Measurements from ENCODE around the gene TRIM32. TPM values are rescaled to one million over a fixed set of nuclear protein-coding genes. Genes with fewer than 3 reads are reported as not detected.

TRIM32 gene
- total and polyA plus RNA-seq, 2 of the 13 experiments (the other 11 are each of a cell fraction or from before 2014, with no cell fraction given) = 6.5 to 7.7 TPM

- TF ChIP-seq, protein P1, sequence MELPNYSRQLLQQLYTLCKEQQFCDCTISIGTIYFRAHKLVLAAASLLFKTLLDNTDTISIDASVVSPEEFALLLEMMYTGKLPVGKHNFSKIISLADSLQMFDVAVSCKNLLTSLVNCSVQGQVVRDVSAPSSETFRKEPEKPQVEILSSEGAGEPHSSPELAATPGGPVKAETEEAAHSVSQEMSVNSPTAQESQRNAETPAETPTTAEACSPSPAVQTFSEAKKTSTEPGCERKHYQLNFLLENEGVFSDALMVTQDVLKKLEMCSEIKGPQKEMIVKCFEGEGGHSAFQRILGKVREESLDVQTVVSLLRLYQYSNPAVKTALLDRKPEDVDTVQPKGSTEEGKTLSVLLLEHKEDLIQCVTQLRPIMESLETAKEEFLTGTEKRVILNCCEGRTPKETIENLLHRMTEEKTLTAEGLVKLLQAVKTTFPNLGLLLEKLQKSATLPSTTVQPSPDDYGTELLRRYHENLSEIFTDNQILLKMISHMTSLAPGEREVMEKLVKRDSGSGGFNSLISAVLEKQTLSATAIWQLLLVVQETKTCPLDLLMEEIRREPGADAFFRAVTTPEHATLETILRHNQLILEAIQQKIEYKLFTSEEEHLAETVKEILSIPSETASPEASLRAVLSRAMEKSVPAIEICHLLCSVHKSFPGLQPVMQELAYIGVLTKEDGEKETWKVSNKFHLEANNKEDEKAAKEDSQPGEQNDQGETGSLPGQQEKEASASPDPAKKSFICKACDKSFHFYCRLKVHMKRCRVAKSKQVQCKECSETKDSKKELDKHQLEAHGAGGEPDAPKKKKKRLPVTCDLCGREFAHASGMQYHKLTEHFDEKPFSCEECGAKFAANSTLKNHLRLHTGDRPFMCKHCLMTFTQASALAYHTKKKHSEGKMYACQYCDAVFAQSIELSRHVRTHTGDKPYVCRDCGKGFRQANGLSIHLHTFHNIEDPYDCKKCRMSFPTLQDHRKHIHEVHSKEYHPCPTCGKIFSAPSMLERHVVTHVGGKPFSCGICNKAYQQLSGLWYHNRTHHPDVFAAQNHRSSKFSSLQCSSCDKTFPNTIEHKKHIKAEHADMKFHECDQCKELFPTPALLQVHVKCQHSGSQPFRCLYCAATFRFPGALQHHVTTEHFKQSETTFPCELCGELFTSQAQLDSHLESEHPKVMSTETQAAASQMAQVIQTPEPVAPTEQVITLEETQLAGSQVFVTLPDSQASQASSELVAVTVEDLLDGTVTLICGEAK (IDR thresholded peaks at IDR 0.05) = no peak
- TF ChIP-seq, protein P1 (CRISPR knock-in tag; IDR thresholded peaks at IDR 0.05) = no peak
- no peak for TF ChIP-seq MYC (CRISPR knock-in tag; IDR thresholded peaks at IDR 0.05; ENCODE audit: borderline replicate concordance)
- TF ChIP-seq PCBP1 (IDR thresholded peaks at IDR 0.05; ENCODE audit: borderline replicate concordance, low read depth, low read length) = no peak
Measured at GRCh38 chr9:116724123-116724522, 37.0 kb downstream of the TRIM32 start (continued).

GRCh38 chr9:116726602-116727001 lies 39.5 kb downstream of the TRIM32 start:
- no TSS peak for BruUV-seq (replicated peaks)
- ChIA-PET CTCF (ENCODE audit: low intra/inter-chr PET ratio, low total read pairs) (no interaction called here), POLR2A (no interaction called here)
- Histone ChIP-seq H3K9ac (ENCODE audit: insufficient read depth, low read depth, low read length) (no peak overlapping the region), H3K4me3 (replicated peaks in 1 of 3; ENCODE audit: insufficient read depth in 1 of 3, low read depth in 2 of 3, low read length in 3 of 3) (no peak overlapping the region), H3K79me2 (ENCODE audit: insufficient read depth, low read length) (no peaks in the 10 kb centered on the region), H3K27me3 (ENCODE audit: control insufficient read depth in 1 of 2, insufficient read depth in 2 of 2, low read length in 2 of 2) (no peaks in the 10 kb centered on the region), H2AFZ (ENCODE audit: low read length) (no peak overlapping the region), H3K9me3 (ENCODE audit: low read length) (no peaks in the 10 kb centered on the region), H3K36me3 (replicated peaks in 1 of 2; ENCODE audit: control insufficient read depth in 1 of 2, insufficient read depth in 2 of 2, low read length in 2 of 2) (no peaks in the 10 kb centered on the region), H3K4me2 (ENCODE audit: low read depth, low read length) (no peak overlapping the region), H3K4me1 (ENCODE audit: insufficient read depth, low read length) (no peaks in the 10 kb centered on the region), H4K20me1 (ENCODE audit: insufficient read depth, low read length) (no peaks in the 10 kb centered on the region), H3K27ac (ENCODE audit: extremely low read length, insufficient read depth, low read length) (no peak overlapping the region)
- ATAC-seq = no peak
- in situ Hi-C loops (cut with HindIII; ENCODE audit: extremely low pct_ligation_motif_present, low pct_unique_long_range_greater_than_20kb) (loop anchor here (25.0 kb wide), 1 partner anchor 686 kb away; the partner anchor contains the start of gene ASTN2), intact Hi-C loops (cut with micrococcal nuclease; ENCODE audit: unreplicated experiment) (no loop called here)
- DNase-seq (ENCODE audit: low spot score) = no peak
- no peak for TF ChIP-seq JUND (CRISPR knock-in tag; IDR thresholded peaks at IDR 0.05)
- TF ChIP-seq GPN1 (CRISPR knock-in tag; IDR thresholded peaks at IDR 0.05; ENCODE audit: borderline replicate concordance) = no peak
- TF ChIP-seq KLF15 (CRISPR knock-in tag; IDR thresholded peaks at IDR 0.05; ENCODE audit: borderline replicate concordance) = no peak
- no peak for TF ChIP-seq ZC3H13 (CRISPR knock-in tag; IDR thresholded peaks at IDR 0.05)
- no peak for TF ChIP-seq ZNF761 (CRISPR knock-in tag; conservative IDR thresholded peaks at IDR 0.05)
- TF ChIP-seq, protein P2, sequence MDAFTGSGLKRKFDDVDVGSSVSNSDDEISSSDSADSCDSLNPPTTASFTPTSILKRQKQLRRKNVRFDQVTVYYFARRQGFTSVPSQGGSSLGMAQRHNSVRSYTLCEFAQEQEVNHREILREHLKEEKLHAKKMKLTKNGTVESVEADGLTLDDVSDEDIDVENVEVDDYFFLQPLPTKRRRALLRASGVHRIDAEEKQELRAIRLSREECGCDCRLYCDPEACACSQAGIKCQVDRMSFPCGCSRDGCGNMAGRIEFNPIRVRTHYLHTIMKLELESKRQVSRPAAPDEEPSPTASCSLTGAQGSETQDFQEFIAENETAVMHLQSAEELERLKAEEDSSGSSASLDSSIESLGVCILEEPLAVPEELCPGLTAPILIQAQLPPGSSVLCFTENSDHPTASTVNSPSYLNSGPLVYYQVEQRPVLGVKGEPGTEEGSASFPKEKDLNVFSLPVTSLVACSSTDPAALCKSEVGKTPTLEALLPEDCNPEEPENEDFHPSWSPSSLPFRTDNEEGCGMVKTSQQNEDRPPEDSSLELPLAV (CRISPR knock-in tag; conservative IDR thresholded peaks at IDR 0.05; ENCODE audit: low read depth) = no peak
- TF ChIP-seq KLF16 (CRISPR knock-in tag; IDR thresholded peaks at IDR 0.05) = no peak
- TF ChIP-seq NRL (CRISPR knock-in tag; IDR thresholded peaks at IDR 0.05; ENCODE audit: borderline replicate concordance) = no peak
- no peak for TF ChIP-seq ONECUT2 (CRISPR knock-in tag; IDR thresholded peaks at IDR 0.05)
- FAIRE-seq = no peak
